H9 (cell line): ENCODE measurements around the gene WDR20. TPM values are rescaled to one million over a fixed set of nuclear protein-coding genes. Genes with fewer than 3 reads are reported as not detected.

ENCODE experiments used
- DNase-seq: peaks from one replicate; pipeline ENCODE4 v3.0.0-alpha.2; 2017
- H2AFZ ChIP-seq: one replicate; pipeline ENCODE4 v1.6.1; 2013; ENCODE audit warnings: mild to moderate bottlenecking, low read length, control low read depth, moderate library complexity
- H2AK5ac ChIP-seq: 2 replicates; pipeline ENCODE4 v1.6.1; 2013; ENCODE audit warnings: low read length, control low read depth, mixed read lengths; ENCODE audit not compliant: insufficient read length
- H2BK120ac ChIP-seq: one replicate; pipeline ENCODE4 v1.6.1; 2013; ENCODE audit warnings: low read depth, mild to moderate bottlenecking, low read length, control low read depth, inconsistent platforms; ENCODE audit not compliant: poor library complexity, severe bottlenecking
- H2BK12ac ChIP-seq: 2 replicates; pipeline ENCODE4 v1.6.1; 2013; ENCODE audit warnings: low read length, control low read depth, mixed read lengths, low read depth; ENCODE audit not compliant: insufficient read length
- H2BK15ac ChIP-seq: 2 replicates; pipeline ENCODE4 v1.6.1; 2013; ENCODE audit warnings: low read depth, low read length, control low read depth
- H2BK20ac ChIP-seq: one replicate; pipeline ENCODE4 v1.6.1; 2013; ENCODE audit warnings: low read depth, mild to moderate bottlenecking, low read length, control low read depth, inconsistent platforms; ENCODE audit not compliant: poor library complexity, severe bottlenecking
- H2BK5ac ChIP-seq: 2 replicates; pipeline ENCODE4 v1.6.1; 2013; ENCODE audit warnings: low read length, control low read depth, mixed read lengths; ENCODE audit not compliant: insufficient read length
- H3K14ac ChIP-seq: 2 replicates; pipeline ENCODE4 v1.6.1; 2013; ENCODE audit warnings: low read length, control low read depth; ENCODE audit not compliant: insufficient read depth
- H3K18ac ChIP-seq: 2 replicates; pipeline ENCODE4 v1.6.1; 2013; ENCODE audit warnings: low read depth, mild to moderate bottlenecking, mixed read lengths, low read length, control low read depth; ENCODE audit not compliant: insufficient read length
- H3K23ac ChIP-seq: 2 replicates; pipeline ENCODE4 v1.6.1; 2013; ENCODE audit warnings: low read length, control low read depth, mixed read lengths, low read depth; ENCODE audit not compliant: insufficient read length
- H3K23me2 ChIP-seq: 2 replicates; pipeline ENCODE4 v1.6.1; 2013; ENCODE audit warnings: low read depth, mild to moderate bottlenecking, mixed read lengths, low read length, control low read depth; ENCODE audit not compliant: insufficient read length, poor library complexity, severe bottlenecking
- H3K27ac ChIP-seq: 2 replicates; pipeline ENCODE4 v1.5.1; 2013; ENCODE audit warnings: low read length, control low read depth, mixed read lengths, low read depth; ENCODE audit not compliant: insufficient read length
- H3K27me3 ChIP-seq: 2 replicates; pipeline ENCODE4 v1.6.1; 2013; ENCODE audit warnings: low read length, control low read depth, inconsistent platforms; ENCODE audit not compliant: insufficient read depth
- H3K4ac ChIP-seq: 2 replicates; pipeline ENCODE4 v1.6.1; 2013; ENCODE audit warnings: low read depth, mild to moderate bottlenecking, control low read depth, inconsistent platforms, low read length, moderate library complexity
- H3K4me1 ChIP-seq: 2 replicates; pipeline ENCODE4 v1.6.1; 2013; ENCODE audit warnings: low read length, control low read depth, inconsistent platforms; ENCODE audit not compliant: insufficient read depth
- H3K4me2 ChIP-seq: 2 replicates; pipeline ENCODE4 v1.6.1; 2013; ENCODE audit warnings: low read length, control low read depth, mixed read lengths; ENCODE audit not compliant: insufficient read length, insufficient read depth
- H3K56ac ChIP-seq: 2 replicates; pipeline ENCODE4 v1.6.1; 2013; ENCODE audit warnings: low read depth, mild to moderate bottlenecking, mixed read lengths, low read length, control low read depth; ENCODE audit not compliant: insufficient read length
- H3K79me1 ChIP-seq: 2 replicates; pipeline ENCODE4 v1.6.1; 2013; ENCODE audit warnings: low read depth, mild to moderate bottlenecking, moderate library complexity, low read length, control low read depth, inconsistent platforms; ENCODE audit not compliant: insufficient read depth, poor library complexity, severe bottlenecking
- H3K79me2 ChIP-seq: 2 replicates; pipeline ENCODE4 v1.6.1; 2013; ENCODE audit warnings: low read length, control low read depth, inconsistent platforms; ENCODE audit not compliant: insufficient read depth
- H3K9ac ChIP-seq: 2 replicates; pipeline ENCODE4 v1.6.1; 2013; ENCODE audit warnings: low read length, control low read depth, mixed read lengths; ENCODE audit not compliant: insufficient read length; ENCODE audit errors: extremely low read depth
- H3K9me3 ChIP-seq: one replicate; pipeline ENCODE4 v1.6.1; 2013; ENCODE audit warnings: low read depth, low read length, inconsistent platforms; ENCODE audit not compliant: control insufficient read depth
- H3T11ph ChIP-seq: one replicate; pipeline ENCODE4 v1.6.1; 2013; ENCODE audit warnings: mild to moderate bottlenecking, low read length, control low read depth, inconsistent platforms
- H4K20me1 ChIP-seq: one replicate; pipeline ENCODE4 v1.6.1; 2013; ENCODE audit not compliant: control insufficient read depth, insufficient read length, insufficient read depth
- H4K5ac ChIP-seq: 2 replicates; pipeline ENCODE4 v1.6.1; 2013; ENCODE audit warnings: low read depth, mild to moderate bottlenecking, mixed read lengths, low read length, control low read depth; ENCODE audit not compliant: insufficient read length
- H4K8ac ChIP-seq: replicated peaks from 2 replicates; pipeline ENCODE4 v1.6.1; 2013; ENCODE audit warnings: low read length, control low read depth, mixed read lengths, low read depth; ENCODE audit not compliant: insufficient read length
- H4K91ac ChIP-seq: 2 replicates; pipeline ENCODE4 v1.6.1; 2013; ENCODE audit warnings: low read depth, mild to moderate bottlenecking, moderate library complexity, mixed read lengths, low read length, control low read depth; ENCODE audit not compliant: insufficient read length
- H3K27ac Mint-ChIP-seq, 3 experiments: 2 replicates in 2 of 3; 3 replicates in 1 of 3; pipeline ENCODE4 v1.8.0; 2020 to 2021; ENCODE audit warnings: mixed read lengths in 3 of 3, mild to moderate bottlenecking in 1 of 3, moderate library complexity in 1 of 3
- H3K27me3 Mint-ChIP-seq: 2 replicates; pipeline ENCODE4 v1.8.0; 2021; ENCODE audit warnings: low read depth, mild to moderate bottlenecking, moderate library complexity, mixed read lengths
- H3K36me3 Mint-ChIP-seq, 3 experiments: 2 replicates in 2 of 3; 3 replicates in 1 of 3; pipeline ENCODE4 v1.8.0; 2020 to 2021; ENCODE audit warnings: low read depth in 3 of 3, mixed read lengths in 3 of 3; ENCODE audit not compliant: insufficient read depth in 1 of 3
- H3K4me1 Mint-ChIP-seq, 2 experiments: 2 replicates each; pipeline ENCODE4 v1.8.0; 2020; ENCODE audit warnings: mixed read lengths in 2 of 2
- H3K4me3 Mint-ChIP-seq, 2 experiments: 2 replicates in 1 of 2; 3 replicates in 1 of 2; pipeline ENCODE4 v1.8.0; 2020 to 2021; ENCODE audit warnings: mild to moderate bottlenecking in 2 of 2, mixed read lengths in 2 of 2, moderate library complexity in 1 of 2
- H3K9me3 Mint-ChIP-seq, 2 experiments: 2 replicates in 1 of 2; 3 replicates in 1 of 2; pipeline ENCODE4 v1.8.0; 2020; ENCODE audit warnings: mild to moderate bottlenecking in 2 of 2, mixed read lengths in 2 of 2, moderate library complexity in 1 of 2
- CTCF ChIP-seq: fragments of 200-600 bp; sonication (generic); conservative IDR thresholded peaks from 3 replicates; pipeline ENCODE4 v1.8.0; 2021; ENCODE audit warnings: antibody characterized with exemption, mild to moderate bottlenecking
- WGBS: extraction: QIAGEN DNeasy Blood & Tissue Kit; methylation state at CpG from one replicate; pipeline ENCODE4 v1.1.7; 2013; ENCODE audit warnings: missing lambda C conversion rate, low lambda C conversion rate, mixed read lengths; ENCODE audit not compliant: insufficient read length; ENCODE audit errors: extremely low coverage; 5-methylcytosine and 5-hydroxymethylcytosine counted together
- long read RNA-seq: library from polyadenylated mRNA; unstranded; transcript quantifications from one replicate; pipeline ENCODE4 v2.0.0, GENCODE V29; 2020
- total RNA-seq: library from RNA; stranded (reverse); gene quantifications from 2 replicates; pipeline ENCODE4 v1.2.1, GENCODE V29; 2021

The WDR20 gene
- total RNA-seq, result 31.6 and 35.2 TPM in 2 replicates
- long read RNA-seq, transcript WDR20-206 (4 exons, 2,067 nt), result minor isoform, 14 of 260 reads
- long read RNA-seq, transcript WDR20-203 (4 exons, 2,616 nt), result minor isoform, 17 of 260 reads
- long read RNA-seq, transcript WDR20-204 (3 exons, 2,391 nt), result major isoform, 108 of 260 reads
- long read RNA-seq, transcript WDR20-213 (3 exons, 491 nt), result minor isoform, 12 of 260 reads
- long read RNA-seq, partial matches to known transcripts, result 2 of 260 reads
- long read RNA-seq, other reads (novel, unspliced or antisense), result 95 of 260 reads

- no CpG with 5 or more reads among the region's 64 CpGs for WGBS
- no peak; the same call in 2 of the 3 replicates for TF ChIP-seq CTCF
- H4K20me1 ChIP-seq, result no peaks in the 10 kb centered on the region
Observed at GRCh38 chr14:102139286-102140026, at the start of gene WDR20. WDR20 (plus strand) TSS chr14:102139897; CDS start chr14:102139924, 27 bp downstream.

More at GRCh38 chr14:102139286-102140026, at the start of gene WDR20:
- no peaks in the 10 kb centered on the region for H3K9me3 ChIP-seq
- no peak within 1 kb of the TSS for H2BK20ac ChIP-seq
- H2BK120ac ChIP-seq, result no peak within 1 kb of the TSS
- H3K27me3 ChIP-seq, result no peaks in the 10 kb centered on the region
- no peak within 1 kb of the TSS for H3T11ph ChIP-seq
- no peak within 1 kb of the TSS for H2BK15ac ChIP-seq
- H3K23me2 ChIP-seq, result peaks cover 6% of the 10 kb centered on the region
- Mint-ChIP-seq H3K27me3 (no peaks in the 10 kb centered on the region), H3K27ac (peak within 1 kb of the TSS; percentile 96 to 99 (median 97)), H3K4me1 (peaks cover 19 to 28% of the 10 kb centered on the region in 2 experiments), H3K4me3 (peak within 1 kb of the TSS; percentile 98), H3K9me3 (no peaks in the 10 kb centered on the region), H3K36me3 (peaks cover 6 to 12% (median 8%) of the 10 kb centered on the region in 3 experiments; a peak in 6 of 7 replicates)
- peak within 1 kb of the TSS; percentile 87 for H3K14ac ChIP-seq
- no peak within 1 kb of the TSS for H2BK12ac ChIP-seq
- H4K5ac ChIP-seq, result no peak within 1 kb of the TSS
- peak within 1 kb of the TSS; percentile 97 for H3K9ac ChIP-seq
- H3K18ac ChIP-seq, result peak within 1 kb of the TSS; percentile 23
- H4K8ac ChIP-seq, result no peak within 1 kb of the TSS
- H2AK5ac ChIP-seq, result no peak within 1 kb of the TSS
- peaks cover 14% of the 10 kb centered on the region; the same call in 1 of the 2 replicates for H3K79me2 ChIP-seq
- H3K79me1 ChIP-seq, result no peaks in the 10 kb centered on the region
- no peaks in the 10 kb centered on the region; the same call in 1 of the 2 replicates for H3K4me1 ChIP-seq
- H3K27ac ChIP-seq, result peak within 1 kb of the TSS; percentile 18
- H2BK5ac ChIP-seq, result no peak within 1 kb of the TSS
- H3K56ac ChIP-seq, result no peak within 1 kb of the TSS
- peak; percentile 99 for DNase-seq
- no peak within 1 kb of the TSS for H3K4ac ChIP-seq
- peak within 1 kb of the TSS; percentile 52 for H2AFZ ChIP-seq
- H4K91ac ChIP-seq, result no peak within 1 kb of the TSS
- H3K23ac ChIP-seq, result no peak within 1 kb of the TSS
- H3K4me2 ChIP-seq, result peak within 1 kb of the TSS; percentile 96
